K562 (cell line): ENCODE results near the gene PRR23E.

ENCODE experiments used
- KLF6 ChIP-seq: fragments of 250-450 bp; sonication (Bioruptor Pico); IDR thresholded peaks from 2 replicates; pipeline ENCODE4 v1.4.0; 2020; ENCODE audit warnings: mild to moderate bottlenecking, moderate library complexity, borderline replicate concordance
- NBN ChIP-seq: fragments of 450-650 bp; IDR thresholded peaks from 2 replicates; pipeline ENCODE4 v1.6.1; 2016; ENCODE audit warnings: low read depth, mild to moderate bottlenecking
- NFE2L1 ChIP-seq: fragments of 450-650 bp; IDR thresholded peaks from 2 replicates; pipeline ENCODE4 v1.6.1; 2016; ENCODE audit warnings: missing genetic modification characterization, low read depth, mild to moderate bottlenecking, missing compliant biosample characterization, moderate library complexity, borderline replicate concordance
- POLR2A ChIP-seq: fragments of 450-650 bp; conservative IDR thresholded peaks from 2 replicates; pipeline ENCODE4 v1.6.1; 2016
- SRSF1 ChIP-seq: fragments of 200-400 bp; formaldehyde crosslinking; IDR thresholded peaks from 2 replicates; pipeline ENCODE4 v1.6.1; 2017; ENCODE audit warnings: mild to moderate bottlenecking, low read depth, low read length, moderate library complexity
- ZBTB7A ChIP-seq: IDR thresholded peaks from 2 replicates; pipeline ENCODE4 v1.6.1; 2011; ENCODE audit warnings: low read depth, mild to moderate bottlenecking, low read length, moderate library complexity, borderline replicate concordance; ENCODE audit not compliant: control insufficient read depth
- TF ChIP-seq, protein P1 (sequence below), 3 experiments: IDR thresholded peaks in 2 of 3; conservative IDR thresholded peaks in 1 of 3; 2 replicates each; pipeline ENCODE4 v1.5.1; 2011 to 2012; ENCODE audit warnings: low read length in 3 of 3, mild to moderate bottlenecking in 3 of 3, control low read depth in 2 of 3, improper control_type of control experiment in 1 of 3, inconsistent platforms in 1 of 3, low read depth in 1 of 3, mixed read lengths in 1 of 3, moderate library complexity in 1 of 3; ENCODE audit not compliant: insufficient read depth in 2 of 3
- TF ChIP-seq, protein P2 (sequence below): conservative IDR thresholded peaks from 2 replicates; pipeline ENCODE4 v1.6.1; 2011; ENCODE audit warnings: low read depth, mild to moderate bottlenecking, low read length; ENCODE audit not compliant: control insufficient read depth
- TF ChIP-seq, protein P3 (sequence below): sonication (generic); formaldehyde crosslinking; IDR thresholded peaks from 2 replicates; pipeline ENCODE4 v1.9.0; 2022; ENCODE audit warnings: mild to moderate bottlenecking, missing genetic modification reagents
- TF ChIP-seq, protein P4 (sequence below): sonication (generic); formaldehyde crosslinking; IDR thresholded peaks from 2 replicates; pipeline ENCODE4 v1.8.0; 2022; ENCODE audit warnings: mild to moderate bottlenecking, missing genetic modification reagents
- TF ChIP-seq, protein P5 (sequence below): sonication (generic); formaldehyde crosslinking; IDR thresholded peaks from 2 replicates; pipeline ENCODE4 v1.8.0; 2022; ENCODE audit warnings: mild to moderate bottlenecking, missing genetic modification reagents, borderline replicate concordance

DNA sequence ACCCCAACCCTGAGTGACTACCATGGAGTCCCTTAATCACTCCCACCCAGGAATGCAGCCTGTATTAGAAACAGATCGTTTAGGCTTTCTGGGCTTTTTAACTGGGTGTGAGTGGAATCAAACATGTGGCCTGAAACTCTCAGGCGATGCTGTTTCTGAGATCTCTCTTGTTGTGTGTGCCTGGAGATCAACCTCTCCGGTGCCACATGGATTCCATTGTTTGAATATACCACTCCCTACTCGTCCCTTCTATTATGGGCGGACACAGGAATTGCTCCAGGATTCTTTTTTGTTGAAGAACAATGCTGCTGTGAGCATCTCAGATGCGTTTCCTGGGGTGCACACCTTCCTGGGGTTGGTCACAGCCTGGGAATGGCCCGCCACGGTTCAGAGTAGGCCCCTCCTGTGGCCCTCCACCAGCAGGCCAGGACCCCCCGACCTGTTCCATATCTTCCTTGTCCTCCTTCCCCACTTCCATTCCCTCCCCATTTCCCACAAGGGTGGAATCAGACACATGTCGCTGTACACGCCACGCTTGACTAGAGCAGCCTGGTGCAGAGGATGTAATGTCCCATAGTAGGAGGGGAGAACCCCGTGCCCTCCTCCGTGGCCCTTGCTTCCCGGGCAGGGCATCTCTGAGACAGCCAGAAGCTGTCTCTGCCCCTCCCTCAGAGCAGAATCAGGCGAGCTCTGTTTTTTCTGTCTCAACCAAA is 36.4 kb upstream of the PRR23E start:
- TF ChIP-seq, protein P1, sequence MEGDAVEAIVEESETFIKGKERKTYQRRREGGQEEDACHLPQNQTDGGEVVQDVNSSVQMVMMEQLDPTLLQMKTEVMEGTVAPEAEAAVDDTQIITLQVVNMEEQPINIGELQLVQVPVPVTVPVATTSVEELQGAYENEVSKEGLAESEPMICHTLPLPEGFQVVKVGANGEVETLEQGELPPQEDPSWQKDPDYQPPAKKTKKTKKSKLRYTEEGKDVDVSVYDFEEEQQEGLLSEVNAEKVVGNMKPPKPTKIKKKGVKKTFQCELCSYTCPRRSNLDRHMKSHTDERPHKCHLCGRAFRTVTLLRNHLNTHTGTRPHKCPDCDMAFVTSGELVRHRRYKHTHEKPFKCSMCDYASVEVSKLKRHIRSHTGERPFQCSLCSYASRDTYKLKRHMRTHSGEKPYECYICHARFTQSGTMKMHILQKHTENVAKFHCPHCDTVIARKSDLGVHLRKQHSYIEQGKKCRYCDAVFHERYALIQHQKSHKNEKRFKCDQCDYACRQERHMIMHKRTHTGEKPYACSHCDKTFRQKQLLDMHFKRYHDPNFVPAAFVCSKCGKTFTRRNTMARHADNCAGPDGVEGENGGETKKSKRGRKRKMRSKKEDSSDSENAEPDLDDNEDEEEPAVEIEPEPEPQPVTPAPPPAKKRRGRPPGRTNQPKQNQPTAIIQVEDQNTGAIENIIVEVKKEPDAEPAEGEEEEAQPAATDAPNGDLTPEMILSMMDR (IDR thresholded peaks at IDR 0.05 in 2 of 3, conservative IDR thresholded peaks at IDR 0.05 in 1 of 3; ENCODE audit: insufficient read depth in 2 of 3, low read depth in 1 of 3, low read length in 3 of 3): no peak
- TF ChIP-seq SRSF1 (no peak), POLR2A (no peak), NFE2L1 (tag) (no peak), KLF6 (CRISPR knock-in tag) (no peak), NBN (no peak), ZBTB7A (no peak)
- TF ChIP-seq, protein P2, sequence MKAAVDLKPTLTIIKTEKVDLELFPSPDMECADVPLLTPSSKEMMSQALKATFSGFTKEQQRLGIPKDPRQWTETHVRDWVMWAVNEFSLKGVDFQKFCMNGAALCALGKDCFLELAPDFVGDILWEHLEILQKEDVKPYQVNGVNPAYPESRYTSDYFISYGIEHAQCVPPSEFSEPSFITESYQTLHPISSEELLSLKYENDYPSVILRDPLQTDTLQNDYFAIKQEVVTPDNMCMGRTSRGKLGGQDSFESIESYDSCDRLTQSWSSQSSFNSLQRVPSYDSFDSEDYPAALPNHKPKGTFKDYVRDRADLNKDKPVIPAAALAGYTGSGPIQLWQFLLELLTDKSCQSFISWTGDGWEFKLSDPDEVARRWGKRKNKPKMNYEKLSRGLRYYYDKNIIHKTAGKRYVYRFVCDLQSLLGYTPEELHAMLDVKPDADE: no peak
- TF ChIP-seq, protein P3, sequence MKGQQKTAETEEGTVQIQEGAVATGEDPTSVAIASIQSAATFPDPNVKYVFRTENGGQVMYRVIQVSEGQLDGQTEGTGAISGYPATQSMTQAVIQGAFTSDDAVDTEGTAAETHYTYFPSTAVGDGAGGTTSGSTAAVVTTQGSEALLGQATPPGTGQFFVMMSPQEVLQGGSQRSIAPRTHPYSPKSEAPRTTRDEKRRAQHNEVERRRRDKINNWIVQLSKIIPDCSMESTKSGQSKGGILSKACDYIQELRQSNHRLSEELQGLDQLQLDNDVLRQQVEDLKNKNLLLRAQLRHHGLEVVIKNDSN: no peak
- TF ChIP-seq, protein P4, sequence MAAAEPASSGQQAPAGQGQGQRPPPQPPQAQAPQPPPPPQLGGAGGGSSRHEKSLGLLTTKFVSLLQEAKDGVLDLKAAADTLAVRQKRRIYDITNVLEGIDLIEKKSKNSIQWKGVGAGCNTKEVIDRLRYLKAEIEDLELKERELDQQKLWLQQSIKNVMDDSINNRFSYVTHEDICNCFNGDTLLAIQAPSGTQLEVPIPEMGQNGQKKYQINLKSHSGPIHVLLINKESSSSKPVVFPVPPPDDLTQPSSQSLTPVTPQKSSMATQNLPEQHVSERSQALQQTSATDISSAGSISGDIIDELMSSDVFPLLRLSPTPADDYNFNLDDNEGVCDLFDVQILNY (CRISPR knock-in tag): no peak
- TF ChIP-seq, protein P5, sequence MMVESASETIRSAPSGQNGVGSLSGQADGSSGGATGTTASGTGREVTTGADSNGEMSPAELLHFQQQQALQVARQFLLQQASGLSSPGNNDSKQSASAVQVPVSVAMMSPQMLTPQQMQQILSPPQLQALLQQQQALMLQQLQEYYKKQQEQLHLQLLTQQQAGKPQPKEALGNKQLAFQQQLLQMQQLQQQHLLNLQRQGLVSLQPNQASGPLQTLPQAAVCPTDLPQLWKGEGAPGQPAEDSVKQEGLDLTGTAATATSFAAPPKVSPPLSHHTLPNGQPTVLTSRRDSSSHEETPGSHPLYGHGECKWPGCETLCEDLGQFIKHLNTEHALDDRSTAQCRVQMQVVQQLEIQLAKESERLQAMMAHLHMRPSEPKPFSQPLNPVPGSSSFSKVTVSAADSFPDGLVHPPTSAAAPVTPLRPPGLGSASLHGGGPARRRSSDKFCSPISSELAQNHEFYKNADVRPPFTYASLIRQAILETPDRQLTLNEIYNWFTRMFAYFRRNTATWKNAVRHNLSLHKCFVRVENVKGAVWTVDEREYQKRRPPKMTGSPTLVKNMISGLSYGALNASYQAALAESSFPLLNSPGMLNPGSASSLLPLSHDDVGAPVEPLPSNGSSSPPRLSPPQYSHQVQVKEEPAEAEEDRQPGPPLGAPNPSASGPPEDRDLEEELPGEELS (CRISPR knock-in tag): no peak
